Hematopoietic multipotent progenitor cell treated with erythropoietin and hydrocortisone succinate and interleukin-3 and kit ligand, for 17 days (in vitro differentiated cells): ENCODE results near the gene PNRC2.
"Not testable (repeated sequence)": the region's sequence is repeated elsewhere in the genome, so short reads cannot be mapped to it uniquely, and the experiment has no call there.

Source experiments
- DNase-seq: peaks from one replicate; pipeline ENCODE4 v3.0.0-alpha.2; 2015; ENCODE audit warnings: low spot score

PNRC2 gene

DNA sequence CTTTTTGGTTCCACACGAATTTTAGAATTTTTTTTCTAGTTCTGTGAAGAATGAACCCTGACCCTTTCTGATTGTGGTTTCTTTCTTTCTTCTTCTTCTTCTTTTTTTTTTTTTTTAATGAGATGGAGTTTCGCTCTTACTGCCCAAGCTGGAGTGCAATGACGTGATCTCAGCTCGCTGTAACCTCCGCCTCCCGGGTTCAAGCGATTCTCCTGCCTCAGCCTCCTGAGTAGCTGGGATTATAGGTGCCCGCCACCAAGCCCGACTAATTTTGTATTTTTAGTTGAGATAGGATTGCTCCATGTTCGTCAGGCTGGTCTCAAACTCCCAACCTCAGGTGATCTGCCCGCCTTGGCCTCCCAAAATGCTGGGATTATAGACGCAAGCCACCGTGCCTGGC, 32.4 kb downstream of the PNRC2 start:
- DNase-seq, result not testable (repeated sequence)

DNA sequence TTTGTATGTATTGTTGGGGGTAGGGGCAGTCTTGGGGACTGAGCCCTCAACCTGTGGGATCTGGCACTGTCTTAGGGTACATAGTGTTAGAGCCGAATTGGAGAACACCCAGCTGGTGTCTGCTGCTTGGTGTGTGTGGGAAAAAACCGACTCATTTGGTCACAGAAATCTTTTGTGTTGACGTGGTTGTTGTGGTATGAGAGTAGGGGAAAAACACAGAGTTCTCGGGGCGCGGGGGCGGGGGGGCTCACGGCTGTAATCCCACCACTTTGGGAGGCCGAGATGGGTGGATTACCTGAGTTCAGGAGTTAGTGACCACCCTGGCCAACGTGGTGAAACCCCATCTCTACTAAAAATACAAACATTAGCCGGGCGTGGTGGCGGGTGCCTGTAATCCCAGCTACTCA, 35.8 kb downstream of the PNRC2 start:
- no peak for DNase-seq

DNA sequence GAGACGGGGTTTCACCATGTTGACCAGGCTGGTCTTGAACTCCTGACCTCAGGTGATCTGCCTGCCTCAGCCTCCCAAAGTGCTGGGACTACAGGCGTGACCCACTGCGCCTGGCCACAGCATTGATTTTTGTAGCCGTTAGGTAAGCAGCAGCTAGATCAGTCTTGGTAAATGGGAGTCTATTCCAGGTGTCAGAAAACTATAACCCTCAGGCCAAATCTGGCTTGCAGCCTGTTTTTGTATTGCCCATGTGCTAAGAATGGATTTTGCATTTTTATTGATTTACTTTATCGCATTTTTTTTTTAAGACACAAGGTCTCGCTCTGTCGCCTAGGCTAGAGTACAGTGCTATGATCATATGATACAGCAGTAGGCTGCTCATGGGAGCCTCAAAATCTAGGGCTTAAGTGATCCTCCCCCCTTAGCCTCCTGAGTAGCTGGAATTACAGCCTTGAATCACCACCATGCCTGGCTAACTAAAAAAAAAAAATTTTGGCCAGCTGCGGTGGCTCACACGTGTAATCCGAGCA, 37.1 kb downstream of the PNRC2 start:
- DNase-seq, result no peak

DNA sequence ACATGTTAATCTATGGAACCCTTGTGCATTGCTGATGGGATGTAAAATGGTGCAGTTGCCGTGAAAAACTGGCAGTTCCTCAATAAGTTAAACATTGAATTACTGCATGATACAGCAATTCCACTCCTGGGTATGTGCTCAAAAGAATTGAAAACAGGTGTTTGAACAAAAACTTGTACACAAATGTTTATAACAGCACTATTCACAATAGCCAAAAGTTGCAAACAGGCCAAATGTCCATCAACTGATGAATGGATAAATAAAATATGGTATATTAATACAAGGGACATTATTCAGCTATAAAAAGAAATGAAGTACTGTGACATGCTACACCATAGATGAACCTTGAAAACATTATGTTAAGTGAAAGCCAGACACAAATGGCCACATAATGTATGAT, 38.2 kb downstream of the PNRC2 start:
- no peak for DNase-seq

DNA sequence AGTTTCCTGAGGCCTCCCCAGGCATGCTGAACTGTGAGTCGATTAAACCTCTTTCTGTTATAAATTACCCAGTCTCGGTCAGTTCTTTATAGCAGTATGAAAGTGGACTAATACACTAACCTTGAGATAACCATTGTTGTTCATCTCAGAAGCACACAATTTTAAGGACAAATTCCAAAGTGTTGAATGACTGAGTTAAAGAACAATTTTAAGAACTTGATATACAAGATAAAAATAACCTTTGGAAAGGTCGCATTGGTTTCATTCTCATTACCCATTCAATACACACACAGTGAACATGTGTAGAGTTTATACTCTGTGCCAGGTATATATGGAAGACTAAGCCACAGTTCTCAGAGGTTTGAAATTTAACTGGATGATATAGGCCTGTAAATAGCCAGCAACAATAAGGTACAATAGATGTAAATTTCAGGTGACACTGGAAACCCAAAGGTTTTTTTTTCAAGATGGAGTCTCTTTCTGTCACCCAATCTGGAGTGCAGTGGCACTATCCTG, 39.6 kb downstream of the PNRC2 start:
- DNase-seq, result no peak

DNA sequence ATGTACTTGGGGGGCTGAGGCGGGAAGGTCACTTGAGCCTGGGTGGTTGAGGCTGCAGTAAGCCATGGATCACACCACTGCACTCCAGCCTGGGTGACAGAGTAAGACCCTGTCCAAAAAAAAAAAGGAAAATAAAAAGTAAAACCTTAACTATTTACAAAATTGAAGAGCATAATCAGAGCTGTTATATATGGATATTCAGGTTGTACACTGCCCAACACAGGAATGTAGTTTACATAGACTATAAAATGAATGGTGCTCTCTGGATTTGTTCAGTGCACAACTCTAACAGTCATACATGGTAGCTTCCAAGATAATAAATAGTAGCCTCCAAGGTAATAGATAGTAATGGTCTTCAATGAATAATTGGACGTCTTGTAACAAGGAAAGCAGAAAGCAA, 43.1 kb downstream of the PNRC2 start:
- no peak for DNase-seq

DNA sequence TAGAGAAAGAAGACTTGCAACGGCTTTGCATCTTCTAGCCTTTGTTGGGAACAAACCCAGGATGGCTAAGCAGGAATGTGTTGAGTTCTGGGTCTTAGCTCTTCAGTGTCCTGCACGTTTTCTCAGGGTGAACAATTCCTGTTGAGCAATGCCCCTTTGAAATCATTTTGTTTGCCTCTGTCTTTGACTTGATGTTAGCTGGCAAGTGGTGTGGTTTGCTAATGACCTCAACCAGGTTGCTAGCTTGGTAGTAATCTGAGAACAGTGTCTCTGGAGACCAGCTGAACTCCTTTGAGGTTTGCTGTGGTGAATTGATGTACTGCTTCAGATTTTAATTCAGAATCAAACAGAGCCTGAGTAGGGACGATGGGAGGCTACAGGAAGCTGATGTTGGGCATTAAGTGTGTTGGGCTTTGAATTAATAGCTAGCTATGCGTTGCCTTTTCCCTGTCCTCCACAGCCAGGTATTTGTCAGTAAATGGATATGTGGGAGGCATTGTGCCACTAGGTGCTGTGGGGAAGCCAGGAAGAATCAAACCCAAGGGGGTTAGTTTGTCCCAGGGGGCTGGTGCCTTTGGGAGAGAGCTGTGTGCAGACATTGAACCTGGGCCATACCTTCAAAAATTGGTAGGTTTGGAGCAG, 43.8 kb downstream of the PNRC2 start:
- DNase-seq, result no peak

DNA sequence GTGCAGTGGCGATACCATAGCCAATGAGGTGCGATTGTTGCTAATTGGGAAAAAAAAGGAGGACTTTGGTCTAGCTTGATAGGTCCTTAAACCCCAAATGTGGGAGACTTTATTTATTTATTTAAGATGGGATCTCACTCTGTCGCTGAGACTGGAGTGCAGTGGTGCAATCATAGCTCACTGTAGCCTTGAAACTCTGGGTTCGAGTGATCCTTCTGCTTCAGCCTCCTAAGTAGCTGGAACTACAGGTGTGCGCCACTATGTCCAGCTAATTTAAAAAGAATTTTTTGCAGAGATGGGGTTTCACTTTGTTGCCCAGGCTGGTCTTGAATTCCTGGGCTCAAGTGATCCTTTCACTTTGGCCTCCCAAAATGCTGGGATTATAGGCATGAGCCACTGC, 44.5 kb downstream of the PNRC2 start:
- no peak for DNase-seq

DNA sequence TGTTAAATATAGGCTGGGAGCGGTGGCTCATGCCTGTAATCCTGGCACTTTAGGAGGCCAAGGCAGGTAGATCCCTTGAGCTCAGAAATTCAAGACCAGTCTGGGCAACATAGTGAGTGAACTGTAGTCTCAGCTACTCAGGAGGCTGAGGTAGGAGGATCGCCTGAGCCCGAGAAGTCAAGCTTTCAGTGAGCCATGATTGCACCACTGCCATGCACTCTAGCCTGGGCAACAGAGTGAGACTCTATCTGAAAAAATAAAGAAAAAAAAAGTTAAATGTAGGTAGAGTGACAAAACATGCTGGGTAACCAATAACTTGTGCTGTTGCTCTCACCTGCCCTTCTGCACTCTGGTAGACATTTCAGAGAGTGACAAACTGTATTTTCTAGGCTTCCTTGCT, 45.5 kb downstream of the PNRC2 start:
- no peak for DNase-seq

DNA sequence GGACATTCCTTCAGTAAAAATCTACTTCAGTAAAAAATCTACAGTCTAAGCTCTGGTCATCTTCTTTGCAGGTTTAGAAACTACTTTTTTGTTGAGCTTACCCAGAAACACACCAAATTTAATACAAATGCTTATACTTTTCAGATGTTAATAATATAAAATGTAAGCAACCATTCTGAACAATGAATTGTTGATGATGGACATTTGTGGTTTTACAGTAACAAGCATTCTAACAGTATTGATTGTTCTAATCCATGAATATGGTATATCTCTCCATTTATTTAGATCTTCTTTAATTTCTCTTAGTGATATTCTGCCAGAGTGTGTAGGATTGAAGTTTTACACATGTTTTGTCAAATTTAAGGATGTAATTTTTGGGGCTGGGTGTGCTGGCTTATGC, 47.5 kb downstream of the PNRC2 start:
- DNase-seq, result no peak

DNA sequence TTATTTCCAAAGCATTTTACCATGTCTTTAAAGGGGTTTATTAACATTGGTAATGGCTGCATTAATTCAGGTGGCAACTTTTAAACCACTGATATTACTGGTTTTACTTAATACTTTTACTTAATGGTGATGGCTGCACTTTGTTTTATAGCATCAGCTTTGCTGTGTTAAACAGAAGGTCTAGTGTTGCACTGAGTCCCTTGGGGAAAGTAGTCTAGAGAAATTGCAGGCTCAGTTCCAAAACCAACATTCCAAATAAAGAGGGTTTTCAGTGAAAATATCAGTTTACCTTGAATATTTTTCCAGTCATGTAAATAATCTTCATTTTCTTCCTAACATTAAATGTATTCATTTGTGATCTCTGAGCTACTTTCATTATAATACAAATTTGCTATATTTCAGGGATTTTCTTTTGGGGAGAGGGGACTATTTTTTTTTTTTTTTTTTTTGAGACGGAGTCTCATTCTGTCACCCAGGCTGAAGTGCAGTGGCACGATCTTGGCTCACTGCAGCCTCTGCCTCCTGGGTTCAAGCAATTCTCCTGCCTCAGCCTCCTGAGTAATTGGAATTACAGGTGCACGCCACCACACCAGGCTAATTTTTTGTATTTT, 49.1 kb downstream of the PNRC2 start:
- DNase-seq, result not testable (repeated sequence)

DNA sequence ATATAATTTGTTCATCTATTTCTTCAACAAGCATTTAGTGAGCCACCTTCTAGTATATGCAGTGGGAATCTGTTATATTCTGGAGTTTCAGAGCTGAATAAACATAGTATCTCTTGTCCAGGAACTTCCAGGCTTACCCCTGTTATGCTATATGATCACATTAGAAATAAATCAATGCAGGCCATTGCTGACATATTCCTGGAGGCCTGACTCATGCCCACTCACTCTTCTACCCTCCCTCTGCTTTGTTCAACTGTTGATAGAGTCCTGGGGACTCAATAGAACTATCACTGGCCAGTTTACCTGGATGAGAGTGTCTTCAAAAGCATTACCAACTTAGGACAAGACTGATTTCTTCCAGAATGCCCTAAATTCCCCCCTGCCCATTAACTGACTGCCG, 49.8 kb downstream of the PNRC2 start:
- no peak for DNase-seq

DNA sequence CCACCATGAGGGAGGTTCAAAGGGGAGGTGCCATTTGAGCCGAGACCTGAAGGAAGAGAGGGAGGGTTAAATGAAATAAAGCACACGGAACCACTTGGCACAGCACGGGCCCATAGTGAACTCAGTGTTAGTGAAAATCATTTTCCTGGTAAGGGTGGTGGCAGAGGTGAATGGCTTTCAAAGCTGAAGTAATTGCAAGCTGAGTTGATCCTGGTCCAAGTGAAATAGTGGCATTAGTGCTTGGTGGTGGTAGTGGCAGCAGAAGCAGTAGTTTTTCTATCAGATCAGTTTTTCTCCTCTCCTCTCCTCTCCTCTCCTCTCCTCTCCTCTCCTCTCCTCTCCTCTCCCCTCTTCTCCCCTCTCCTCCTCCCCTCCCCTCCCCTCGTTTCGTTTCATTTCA, 51.0 kb downstream of the PNRC2 start:
- DNase-seq, result no peak

DNA sequence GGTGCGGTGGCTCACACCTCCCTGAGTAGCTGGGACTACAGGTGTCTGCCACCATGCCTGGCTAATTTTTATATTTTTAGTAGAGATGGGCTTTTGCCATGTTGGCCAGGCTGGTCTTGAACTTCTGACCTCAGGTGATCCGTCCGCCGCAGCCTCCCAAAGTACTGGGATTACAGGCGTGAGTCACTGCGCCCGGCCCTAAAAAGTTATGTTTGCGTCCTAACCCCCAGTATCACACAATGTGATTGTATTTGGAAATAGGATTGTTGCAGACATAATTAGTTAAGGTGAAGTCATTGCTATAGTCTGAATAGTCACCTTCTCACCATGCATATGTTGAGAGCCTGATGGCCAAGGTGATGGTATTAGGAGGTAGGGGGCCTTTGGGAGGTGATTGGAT, 53.2 kb downstream of the PNRC2 start:
- not testable (repeated sequence) for DNase-seq
